ENCODE measurements around the gene MT1B.
A peak's percentile ranks its signal among the peaks of the same experiment; 100 is the strongest.

Gene MT1B

DNA sequence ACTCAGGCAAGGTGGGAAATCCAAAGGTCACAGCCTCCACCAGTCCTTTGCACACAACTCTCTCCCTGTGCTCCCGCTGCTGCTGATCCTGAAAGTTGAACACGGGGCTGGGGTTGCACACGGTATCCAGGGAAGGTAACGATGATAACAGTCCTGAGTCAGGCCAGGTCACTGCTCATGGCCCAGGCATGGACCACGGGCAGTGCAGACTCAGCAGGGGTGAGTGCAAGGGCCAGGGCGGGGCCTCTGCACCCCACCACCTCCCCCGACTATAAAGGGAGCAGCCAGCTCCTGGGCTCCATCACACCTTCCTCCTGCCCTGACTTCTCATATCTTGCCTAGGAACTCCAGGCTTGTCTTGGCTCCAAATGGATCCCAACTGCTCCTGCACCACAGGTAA is at the start of gene MT1B:
MT1B (plus strand) TSS at position 301 of the 400 bp plus-strand sequence; CDS start at position 369, 68 bp downstream.
- H3K9me3 Mint-ChIP-seq = no peaks in the 10 kb centered on the region
- H3K4me3 Mint-ChIP-seq = no peak within 1 kb of the TSS
- H3K4me1 Mint-ChIP-seq = peaks cover 12% of the 10 kb centered on the region
- no peaks in the 10 kb centered on the region for H3K36me3 Mint-ChIP-seq
- H3K27me3 Mint-ChIP-seq = peaks cover 28% of the 10 kb centered on the region
- peak; percentile 20 for ATAC-seq
- H3K27ac Mint-ChIP-seq = no peak within 1 kb of the TSS

DNA sequence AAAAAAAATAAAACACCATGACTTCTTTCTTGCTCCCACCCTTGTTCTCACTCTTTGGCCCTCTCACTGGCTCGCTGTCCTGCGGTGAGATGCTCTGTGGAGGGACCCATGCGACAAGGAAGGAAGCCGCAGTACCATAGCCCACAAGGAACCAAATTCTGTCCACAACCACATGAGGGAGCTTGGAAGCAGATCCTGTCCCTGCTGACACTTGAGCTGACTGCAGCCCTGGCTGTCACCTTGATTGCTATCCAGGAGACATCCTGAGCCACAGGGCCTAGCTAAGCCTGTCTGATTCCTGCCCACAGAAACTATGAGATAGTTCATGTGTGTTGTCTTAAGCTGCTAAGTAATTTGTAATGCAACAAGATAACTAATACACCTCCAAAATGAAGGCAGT is 48.1 kb upstream of the MT1B start:
- Mint-ChIP-seq H3K9me3 (no peaks in the 10 kb centered on the region), H3K27me3 (peaks cover 19% of the 10 kb centered on the region), H3K27ac (no peak overlapping the region), H3K4me3 (no peak overlapping the region), H3K4me1 (peaks cover 18% of the 10 kb centered on the region), H3K36me3 (no peaks in the 10 kb centered on the region)
- ATAC-seq = no peak

DNA sequence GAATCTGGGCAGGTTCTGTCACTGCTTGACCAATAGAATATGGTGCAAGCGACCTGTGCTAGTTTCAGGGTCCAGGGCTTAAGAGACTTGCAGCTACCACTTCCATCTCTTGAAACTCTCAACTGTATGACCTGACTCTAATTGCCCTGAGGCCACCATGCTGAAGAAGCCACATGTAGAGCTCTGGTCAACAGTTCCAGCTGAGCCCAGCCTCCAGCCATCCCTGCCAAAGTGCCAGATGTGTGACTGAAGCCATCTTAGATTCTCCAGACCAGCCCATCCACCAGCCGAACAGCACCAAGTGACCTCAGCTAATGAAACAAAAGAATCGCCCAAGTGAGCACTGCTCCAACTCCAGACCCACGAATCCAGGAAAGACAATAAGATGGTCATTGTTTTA is 46.7 kb upstream of the MT1B start:
- peaks cover 15% of the 10 kb centered on the region for H3K27me3 Mint-ChIP-seq
- ATAC-seq = no peak
- no peaks in the 10 kb centered on the region for H3K9me3 Mint-ChIP-seq
- H3K36me3 Mint-ChIP-seq = no peaks in the 10 kb centered on the region
- peaks cover 30% of the 10 kb centered on the region for H3K4me1 Mint-ChIP-seq
- H3K27ac Mint-ChIP-seq = no peak overlapping the region
- no peak overlapping the region for H3K4me3 Mint-ChIP-seq

DNA sequence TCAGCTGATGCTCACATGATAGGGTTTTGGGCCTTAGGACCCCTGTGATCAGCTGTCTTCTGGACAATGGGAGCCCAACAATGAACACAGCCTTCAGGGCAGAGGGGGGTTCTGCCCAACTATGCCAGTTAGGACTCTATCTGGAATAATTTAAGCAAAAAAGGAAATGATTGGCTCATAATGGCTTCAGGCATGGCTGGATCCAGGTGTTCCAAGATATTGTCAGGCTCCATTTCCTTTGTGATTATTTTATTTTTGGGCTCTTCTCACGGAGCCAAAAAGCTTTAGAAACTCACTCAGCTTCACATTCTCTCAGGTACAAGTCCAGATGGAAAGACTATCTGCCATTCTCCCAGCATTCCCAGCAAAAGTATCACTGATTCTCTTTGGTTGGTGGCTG is 46.2 kb upstream of the MT1B start:
- no peak for ATAC-seq
- Mint-ChIP-seq H3K4me1 (peaks cover 33% of the 10 kb centered on the region), H3K27me3 (peaks cover 10% of the 10 kb centered on the region), H3K4me3 (no peak overlapping the region), H3K27ac (no peak overlapping the region), H3K36me3 (no peaks in the 10 kb centered on the region), H3K9me3 (no peaks in the 10 kb centered on the region)

DNA sequence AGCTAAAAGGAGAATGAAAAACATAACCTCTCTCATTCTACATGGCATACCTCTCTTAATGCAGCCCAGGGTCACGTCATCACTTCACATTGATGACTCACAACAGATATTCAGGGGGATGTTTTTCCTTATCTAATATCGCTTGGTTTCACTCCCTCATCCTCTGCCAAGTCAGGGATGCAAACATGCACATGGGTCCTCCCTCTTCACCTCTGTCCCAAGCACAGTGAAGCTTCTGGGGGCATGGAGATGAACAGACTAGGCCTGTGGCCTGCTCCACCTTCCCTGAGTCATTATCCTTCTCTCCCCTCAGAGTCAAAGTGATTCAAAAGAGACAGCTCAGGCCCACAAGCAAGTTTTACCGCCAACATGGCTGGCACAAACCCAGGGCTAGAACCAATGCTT is 45.6 kb upstream of the MT1B start:
- no peak for ATAC-seq

DNA sequence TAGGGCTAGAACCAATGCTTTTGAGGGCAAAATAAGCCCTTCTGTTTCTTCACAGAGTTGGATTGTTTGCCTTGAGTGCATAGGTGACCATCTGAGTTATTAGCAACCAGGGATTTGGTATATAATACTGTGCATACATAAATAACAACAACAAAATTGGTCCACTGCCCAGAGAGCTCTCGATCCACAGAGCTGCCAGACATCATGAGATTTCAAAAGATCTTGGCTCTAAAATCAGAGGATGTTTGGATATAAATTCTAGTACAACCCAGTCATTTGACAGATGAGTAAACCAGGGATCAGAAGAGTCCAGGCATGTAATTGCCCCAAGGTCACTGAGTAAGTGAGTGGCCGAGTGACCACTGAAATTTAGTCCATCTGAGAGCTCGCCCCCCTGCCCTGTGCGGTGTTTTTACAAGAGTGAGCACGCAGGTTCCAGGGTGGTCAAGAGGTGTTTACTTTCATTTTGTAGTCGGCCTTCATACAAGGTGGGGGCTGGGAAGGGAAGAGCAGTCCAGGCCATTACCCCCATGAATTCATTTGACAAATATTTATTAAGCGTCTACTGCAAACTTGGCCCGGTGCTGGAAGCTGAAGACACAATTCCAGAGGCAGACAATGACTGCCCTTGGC is 45.1 kb upstream of the MT1B start:
- peaks cover 41% of the 10 kb centered on the region for H3K4me1 Mint-ChIP-seq
- no peaks in the 10 kb centered on the region for H3K36me3 Mint-ChIP-seq
- no peaks in the 10 kb centered on the region for H3K27me3 Mint-ChIP-seq
- H3K9me3 Mint-ChIP-seq = no peaks in the 10 kb centered on the region
- no peak overlapping the region for H3K27ac Mint-ChIP-seq
- ATAC-seq = no peak
- H3K4me3 Mint-ChIP-seq = no peak overlapping the region

More for the DNA sequence above, 45.6 kb upstream of the MT1B start:
- Mint-ChIP-seq H3K27me3 (peaks cover 4% of the 10 kb centered on the region), H3K36me3 (no peaks in the 10 kb centered on the region), H3K27ac (no peak overlapping the region), H3K4me3 (no peak overlapping the region), H3K4me1 (peaks cover 35% of the 10 kb centered on the region), H3K9me3 (no peaks in the 10 kb centered on the region)

DNA sequence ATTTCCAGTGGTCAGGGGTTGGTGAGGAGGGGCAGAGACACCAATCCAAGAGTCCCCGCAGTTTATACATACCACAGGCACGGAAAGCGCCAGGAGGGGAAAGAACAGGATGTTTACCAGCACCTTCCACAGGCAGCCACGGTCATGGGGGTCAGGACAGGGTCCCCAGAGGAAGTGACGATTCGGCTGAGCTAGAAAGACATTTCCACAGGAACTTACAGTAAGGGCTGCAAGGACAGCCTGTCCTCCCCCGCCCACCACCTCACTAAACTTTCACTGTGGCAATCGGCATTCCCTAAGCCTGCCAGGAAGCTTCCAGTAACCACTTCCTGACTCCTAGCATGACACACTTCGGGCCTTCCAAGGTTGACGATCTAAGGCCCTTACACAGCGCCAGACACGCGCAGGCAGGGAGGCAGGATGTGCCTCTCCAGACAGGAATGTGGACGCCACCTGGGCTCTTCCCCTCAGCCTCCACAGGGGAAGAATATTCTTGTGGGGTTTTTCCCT is 44.5 kb upstream of the MT1B start:
- H3K4me1 Mint-ChIP-seq = peaks cover 41% of the 10 kb centered on the region
- H3K36me3 Mint-ChIP-seq = no peaks in the 10 kb centered on the region
- H3K27ac Mint-ChIP-seq = no peak overlapping the region
- no peak for ATAC-seq
- H3K9me3 Mint-ChIP-seq = no peaks in the 10 kb centered on the region
- no peaks in the 10 kb centered on the region for H3K27me3 Mint-ChIP-seq
- H3K4me3 Mint-ChIP-seq = no peak overlapping the region

DNA sequence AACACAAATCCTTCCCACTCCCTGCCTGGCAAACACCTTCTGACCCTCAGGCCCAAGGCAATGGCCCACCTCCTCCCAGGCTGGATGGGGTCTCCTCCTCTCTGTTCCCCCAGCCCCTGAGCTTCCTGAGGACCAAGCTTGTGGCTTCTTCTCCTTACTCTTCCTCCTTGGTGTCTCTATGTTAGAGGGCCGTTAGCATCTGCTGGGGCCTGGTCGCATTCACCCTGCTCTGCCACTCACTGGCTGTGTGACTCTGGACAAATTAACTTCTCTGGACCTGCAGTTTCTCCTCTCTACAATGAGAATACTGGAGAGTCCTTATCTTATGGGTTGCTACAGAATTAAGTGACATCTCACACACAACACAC is 44.0 kb upstream of the MT1B start:
- Mint-ChIP-seq H3K9me3 (no peaks in the 10 kb centered on the region), H3K27me3 (no peaks in the 10 kb centered on the region), H3K36me3 (no peaks in the 10 kb centered on the region), H3K4me3 (peak overlapping the region; percentile 87), H3K27ac (peak overlapping the region; percentile 76), H3K4me1 (peaks cover 41% of the 10 kb centered on the region)
- no peak for ATAC-seq

DNA sequence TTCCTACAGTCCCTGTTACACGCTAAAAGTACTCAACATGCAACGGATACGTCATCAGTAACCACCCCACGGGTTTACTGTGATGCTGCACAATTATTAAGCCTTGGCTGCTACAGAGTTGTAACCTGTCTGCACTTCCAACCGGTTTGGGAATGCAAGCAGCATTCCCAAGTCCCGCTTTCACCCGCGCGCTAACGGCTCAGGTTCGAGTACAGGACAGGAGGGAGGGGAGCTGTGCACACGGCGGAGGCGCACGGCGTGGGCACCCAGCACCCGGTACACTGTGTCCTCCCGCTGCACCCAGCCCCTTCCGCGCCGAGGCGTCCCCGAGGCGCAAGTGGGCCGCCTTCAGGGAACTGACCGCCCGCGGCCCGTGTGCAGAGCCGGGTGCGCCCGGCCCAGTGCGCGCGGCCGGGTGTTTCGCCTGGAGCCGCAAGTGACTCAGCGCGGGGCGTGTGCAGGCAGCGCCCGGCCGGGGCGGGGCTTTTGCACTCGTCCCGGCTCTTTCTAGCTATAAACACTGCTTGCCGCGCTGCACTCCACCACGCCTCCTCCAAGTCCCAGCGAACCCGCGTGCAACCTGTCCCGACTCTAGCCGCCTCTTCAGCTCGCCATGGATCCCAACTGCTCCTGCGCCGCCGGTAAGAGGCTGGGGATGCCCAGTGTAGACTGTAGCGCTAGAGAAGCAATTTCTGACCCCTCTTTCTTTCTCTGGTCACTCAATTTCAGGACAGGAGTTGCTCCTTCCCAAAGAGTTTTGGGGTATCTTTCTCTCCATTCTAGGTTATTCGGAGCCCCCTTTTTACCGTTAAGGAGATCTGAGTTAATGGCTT is 43.4 kb upstream of the MT1B start, which contains the start of gene MT2A:
MT2A (plus strand) TSS at position 542 of the 833 bp plus-strand sequence; CDS start at position 614, 72 bp downstream.
- ATAC-seq = peak; percentile 94
- Mint-ChIP-seq H3K9me3 (no peaks in the 10 kb centered on the region), H3K27ac (peak within 1 kb of the TSS; percentile 76), H3K27me3 (no peaks in the 10 kb centered on the region), H3K36me3 (no peaks in the 10 kb centered on the region), H3K4me1 (peaks cover 41% of the 10 kb centered on the region), H3K4me3 (peak within 1 kb of the TSS; percentile 87)

DNA sequence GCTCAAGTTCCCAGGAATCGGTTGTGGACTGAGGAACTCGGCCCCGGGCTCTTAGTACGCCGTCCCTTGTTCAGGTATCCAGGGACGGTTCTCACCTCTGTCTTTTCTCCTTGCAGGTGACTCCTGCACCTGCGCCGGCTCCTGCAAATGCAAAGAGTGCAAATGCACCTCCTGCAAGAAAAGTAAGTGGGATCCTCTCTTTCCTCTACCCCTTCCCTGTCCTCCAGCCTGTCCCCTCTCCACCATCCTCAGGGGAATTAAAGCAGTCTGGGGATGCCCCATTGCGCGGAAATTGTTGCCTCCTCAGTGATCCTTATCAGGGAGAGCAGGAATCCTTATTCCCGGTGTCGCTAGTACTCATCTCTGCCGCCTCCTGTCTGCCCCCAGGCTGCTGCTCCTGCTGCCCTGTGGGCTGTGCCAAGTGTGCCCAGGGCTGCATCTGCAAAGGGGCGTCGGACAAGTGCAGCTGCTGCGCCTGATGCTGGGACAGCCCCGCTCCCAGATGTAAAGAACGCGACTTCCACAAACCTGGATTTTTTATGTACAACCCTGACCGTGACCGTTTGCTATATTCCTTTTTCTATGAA is 42.7 kb upstream of the MT1B start:
- Mint-ChIP-seq H3K27ac (peak overlapping the region; percentile 76), H3K4me3 (peak overlapping the region; percentile 87), H3K9me3 (no peaks in the 10 kb centered on the region), H3K27me3 (no peaks in the 10 kb centered on the region), H3K36me3 (no peaks in the 10 kb centered on the region), H3K4me1 (peaks cover 41% of the 10 kb centered on the region)
- no peak for ATAC-seq

DNA sequence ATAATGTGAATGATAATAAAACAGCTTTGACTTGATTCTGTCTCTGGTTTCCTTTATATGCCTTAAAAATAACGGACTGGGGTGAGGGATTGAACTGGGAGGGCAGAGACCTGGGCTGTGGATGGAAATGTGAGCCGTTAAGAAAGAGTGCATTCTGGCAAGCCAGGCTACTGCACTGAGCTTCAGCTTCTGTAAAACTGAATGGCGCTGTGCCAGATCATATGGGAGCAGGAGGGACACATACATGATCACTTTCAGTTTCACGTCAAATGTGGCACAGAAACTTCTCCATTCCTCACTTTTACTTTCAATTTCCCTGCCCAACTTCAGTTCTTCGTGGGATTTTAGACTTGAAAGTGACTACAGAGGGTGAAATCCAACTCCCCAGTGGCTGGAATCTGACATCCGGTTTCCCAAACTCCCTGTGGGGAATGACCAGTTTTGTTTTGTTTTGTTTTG is 42.2 kb upstream of the MT1B start:
- H3K36me3 Mint-ChIP-seq = no peaks in the 10 kb centered on the region
- H3K4me1 Mint-ChIP-seq = peaks cover 41% of the 10 kb centered on the region
- no peaks in the 10 kb centered on the region for H3K9me3 Mint-ChIP-seq
- H3K27ac Mint-ChIP-seq = peak overlapping the region; percentile 76
- H3K27me3 Mint-ChIP-seq = no peaks in the 10 kb centered on the region
- H3K4me3 Mint-ChIP-seq = peak overlapping the region; percentile 87
- peak; percentile 79 for ATAC-seq

DNA sequence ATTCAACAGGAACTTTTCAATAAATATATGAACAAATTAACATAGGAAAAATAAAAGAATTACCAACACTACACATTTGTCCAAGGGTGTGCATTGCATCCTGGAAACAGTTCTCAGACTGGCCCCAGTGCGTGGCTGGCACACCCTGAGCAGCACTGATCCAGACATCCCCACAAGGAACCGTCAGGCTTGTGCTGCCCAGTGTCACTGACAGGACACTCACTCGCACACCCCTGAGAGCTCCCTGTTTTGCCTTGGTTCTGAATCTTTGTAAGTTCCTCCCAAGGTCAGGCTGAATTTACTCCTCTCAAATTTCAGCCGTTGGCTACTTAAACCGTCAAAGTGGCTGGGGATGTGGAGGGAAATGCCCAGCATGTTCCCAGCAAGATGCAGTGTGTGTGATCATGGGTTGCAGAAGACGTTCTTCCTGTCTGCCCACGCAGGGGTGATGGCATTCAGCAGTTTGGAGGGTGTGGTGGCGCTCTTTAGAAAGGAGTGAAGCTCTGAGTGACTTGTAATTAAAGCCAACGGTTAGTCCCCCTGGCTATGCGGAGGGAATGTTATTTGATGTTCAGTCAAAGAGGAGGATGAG is 41.6 kb upstream of the MT1B start:
- Mint-ChIP-seq H3K4me1 (peaks cover 41% of the 10 kb centered on the region), H3K27ac (peak overlapping the region; percentile 76)

DNA sequence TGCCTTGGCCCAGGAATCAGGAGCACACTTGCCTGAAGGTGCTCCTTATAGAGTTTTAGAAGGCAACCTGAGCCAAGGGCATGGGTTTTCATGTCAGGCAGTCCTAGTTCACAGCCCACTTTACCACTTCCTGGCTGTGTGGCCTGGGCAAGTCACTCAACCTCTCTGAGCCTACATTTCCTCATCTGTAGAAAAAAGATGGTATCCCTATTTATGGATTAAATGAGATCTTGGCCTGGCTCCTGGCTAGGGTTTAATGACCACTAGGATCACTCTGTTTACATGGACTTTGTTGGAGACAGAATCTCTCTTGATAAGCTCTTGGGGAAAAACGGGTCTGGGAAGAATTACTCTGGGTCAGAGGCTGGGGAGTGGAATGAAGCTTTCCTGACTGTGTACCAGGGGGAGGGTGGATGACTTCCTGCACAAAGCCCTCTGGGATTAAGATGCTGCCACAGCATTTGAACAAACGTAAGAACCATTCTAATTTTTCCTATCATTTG is 41.0 kb upstream of the MT1B start:
- peaks cover 41% of the 10 kb centered on the region for H3K4me1 Mint-ChIP-seq
- no peak for ATAC-seq

More for the DNA sequence above, 41.6 kb upstream of the MT1B start:
- no peaks in the 10 kb centered on the region for H3K27me3 Mint-ChIP-seq
- peak; percentile 71 for ATAC-seq
- H3K4me3 Mint-ChIP-seq = peak overlapping the region; percentile 87
- H3K36me3 Mint-ChIP-seq = no peaks in the 10 kb centered on the region
- H3K9me3 Mint-ChIP-seq = no peaks in the 10 kb centered on the region

DNA sequence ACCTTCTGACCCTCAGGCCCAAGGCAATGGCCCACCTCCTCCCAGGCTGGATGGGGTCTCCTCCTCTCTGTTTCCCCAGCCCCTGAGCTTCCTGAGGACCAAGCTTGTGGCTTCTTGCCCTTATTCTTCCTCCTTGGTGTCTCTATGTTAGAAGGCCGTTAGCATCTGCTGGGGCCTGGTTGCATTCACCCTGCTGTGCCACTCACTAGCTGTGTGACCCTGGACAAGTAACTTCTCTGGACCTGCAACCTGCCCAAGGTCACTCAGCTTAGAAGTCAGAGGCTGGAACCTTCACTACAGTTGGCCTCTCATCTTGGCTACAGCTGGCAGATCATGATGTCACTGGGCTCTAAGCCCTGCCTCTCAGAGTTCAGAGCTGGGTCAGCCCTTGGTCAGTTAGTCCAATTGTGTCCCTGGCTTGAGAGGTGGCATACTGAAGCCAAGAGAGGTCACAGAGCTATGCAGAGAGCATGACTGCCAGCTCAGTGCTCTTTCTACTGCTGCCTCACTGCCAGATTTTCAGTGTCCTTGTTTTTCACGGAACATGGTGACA is 40.3 kb upstream of the MT1B start:
- peaks cover 41% of the 10 kb centered on the region for H3K4me1 Mint-ChIP-seq
- H3K27me3 Mint-ChIP-seq = peaks cover under 1% of the 10 kb centered on the region
- no peaks in the 10 kb centered on the region for H3K36me3 Mint-ChIP-seq
- peak overlapping the region; percentile 76 for H3K27ac Mint-ChIP-seq
- peak overlapping the region; percentile 16 for H3K4me3 Mint-ChIP-seq
- no peaks in the 10 kb centered on the region for H3K9me3 Mint-ChIP-seq
- ATAC-seq = no peak

More for the DNA sequence above, 41.0 kb upstream of the MT1B start:
- Mint-ChIP-seq H3K27me3 (no peaks in the 10 kb centered on the region), H3K9me3 (no peaks in the 10 kb centered on the region), H3K4me3 (peak overlapping the region; percentile 87), H3K36me3 (no peaks in the 10 kb centered on the region), H3K27ac (peak overlapping the region; percentile 76)
